RPMI8226 (cell line): Measurements from ENCODE around the gene RCAN1.
"Not testable (repeated sequence)": the region's sequence is repeated elsewhere in the genome, so short reads cannot be mapped to it uniquely, and the experiment has no call there.

Experiments
- DNase-seq: peaks from one replicate; pipeline ENCODE4 v3.0.0-alpha.2; 2015

Gene RCAN1

DNA sequence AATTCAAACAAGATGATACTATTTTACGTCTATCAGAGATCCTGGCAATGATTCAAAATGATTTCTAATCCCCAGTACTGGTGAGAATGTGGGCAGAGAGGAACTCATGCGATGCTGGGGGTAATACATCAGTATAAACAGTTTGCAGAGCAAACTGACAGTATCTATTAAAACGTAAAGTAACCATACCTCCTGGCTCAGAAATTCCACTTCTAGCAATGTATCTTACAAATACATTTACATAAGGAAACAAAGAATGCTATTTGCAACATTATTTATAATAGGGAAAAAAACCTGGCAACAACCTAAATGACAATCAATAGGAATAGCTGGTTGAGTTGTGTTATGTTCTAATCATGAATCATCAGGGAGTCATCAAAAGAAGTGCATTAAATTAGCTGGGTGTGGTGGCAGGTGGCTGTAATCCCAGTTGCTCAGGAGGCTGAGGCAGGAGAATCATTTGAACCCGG, 15.9 kb downstream of the RCAN1 start:
- no peak for DNase-seq

DNA sequence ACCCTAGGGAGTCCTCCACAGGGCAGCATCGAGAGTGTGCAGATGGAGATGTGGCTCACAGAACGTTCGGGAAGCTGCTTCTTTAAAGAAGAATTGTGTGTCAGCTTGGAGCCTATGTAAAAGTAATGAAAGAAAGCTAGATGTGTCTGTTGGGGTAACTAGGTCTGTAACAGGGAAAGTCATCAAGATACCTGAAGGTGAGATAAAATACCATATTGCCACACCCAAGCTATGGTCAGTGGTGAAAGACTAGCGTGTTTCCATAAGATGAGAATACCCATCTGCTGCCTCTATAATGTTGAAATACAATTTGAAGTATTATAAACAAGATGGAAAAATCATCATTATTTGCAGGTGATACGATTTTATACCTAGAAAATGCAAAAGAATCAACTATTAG, 17.5 kb downstream of the RCAN1 start:
- no peak for DNase-seq

DNA sequence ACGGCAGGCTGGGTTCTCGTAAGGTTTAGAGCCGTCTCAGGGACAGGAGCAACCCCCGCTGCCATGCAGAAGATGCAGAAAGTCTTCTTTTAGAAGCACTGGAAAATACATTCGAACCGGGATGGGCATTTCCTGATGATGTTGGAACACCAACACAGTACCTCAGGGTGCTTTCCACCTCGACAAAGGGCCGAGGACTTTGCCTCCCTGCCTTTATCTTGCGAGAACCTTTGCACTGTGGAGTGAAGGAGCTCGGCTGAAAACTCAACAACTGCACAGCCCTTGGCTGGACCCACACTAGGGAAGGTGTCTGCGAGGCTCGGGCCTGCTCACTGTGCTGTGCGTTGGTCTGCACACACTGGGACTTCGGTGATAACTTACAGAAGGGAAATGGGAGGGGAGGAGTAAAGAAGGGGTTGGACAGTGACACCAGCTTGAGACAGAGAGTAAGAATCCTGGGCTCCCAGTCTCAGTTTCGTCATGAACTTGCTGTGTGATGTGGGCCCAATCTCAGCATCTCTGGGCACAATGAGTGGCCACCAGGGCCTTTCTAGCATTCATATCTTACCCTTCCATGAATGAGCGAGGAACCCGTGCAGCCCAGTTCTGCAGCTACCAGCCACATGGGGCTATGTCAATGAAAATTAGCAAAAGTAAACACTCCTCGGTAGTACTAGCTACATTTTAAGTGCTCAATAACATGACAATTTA, 18.2 kb downstream of the RCAN1 start:
- no peak for DNase-seq

DNA sequence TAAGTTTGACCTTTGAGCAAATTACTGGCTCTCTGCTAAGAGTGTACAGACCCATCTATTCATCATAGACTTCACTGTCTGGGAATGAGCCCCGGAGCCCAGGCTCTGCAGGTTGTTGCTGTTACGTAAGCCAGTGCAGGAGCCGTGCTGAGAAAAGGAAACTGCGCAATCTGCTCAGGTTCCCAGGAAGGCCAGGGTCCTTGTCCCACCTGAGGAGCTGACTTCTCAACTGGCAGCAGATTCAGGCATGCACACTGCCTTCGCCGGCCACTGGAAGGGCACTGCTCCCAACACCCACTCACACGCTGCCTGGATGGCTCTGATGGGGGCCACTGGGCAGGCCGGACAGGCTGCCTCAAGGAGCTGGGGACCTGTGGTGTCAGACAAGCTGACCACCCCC, 19.5 kb downstream of the RCAN1 start:
- no peak for DNase-seq

DNA sequence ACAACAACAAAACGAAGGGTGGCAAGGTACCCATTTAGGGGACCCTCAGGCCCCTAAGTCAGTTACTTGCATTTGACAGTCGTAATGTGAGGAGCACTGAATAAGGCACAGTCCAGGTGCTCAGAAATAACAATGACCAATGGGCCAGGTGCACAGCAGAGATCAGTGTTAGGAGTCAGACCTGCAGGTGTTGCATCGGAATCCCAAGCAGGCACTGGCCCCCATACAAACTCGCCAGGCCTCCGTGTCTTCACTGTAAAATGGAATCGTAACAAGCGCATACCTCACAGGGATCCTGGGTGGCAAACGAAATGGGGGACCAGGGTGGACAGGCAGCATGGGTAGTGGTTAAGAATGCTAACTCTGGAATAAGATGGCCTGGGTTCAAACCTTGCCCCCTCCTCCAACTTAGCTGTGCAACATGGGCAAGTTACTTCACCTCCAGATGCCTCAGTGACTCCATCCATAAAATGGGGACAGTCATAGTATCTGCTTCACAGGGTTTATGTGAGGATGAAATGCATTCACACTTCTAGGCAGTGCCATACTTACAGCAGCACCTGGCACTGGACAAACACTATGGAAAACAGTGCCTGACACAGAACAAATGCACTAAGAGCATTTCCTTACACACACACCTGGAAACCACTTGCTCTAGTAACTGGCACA, 20.2 kb downstream of the RCAN1 start:
- no peak for DNase-seq

DNA sequence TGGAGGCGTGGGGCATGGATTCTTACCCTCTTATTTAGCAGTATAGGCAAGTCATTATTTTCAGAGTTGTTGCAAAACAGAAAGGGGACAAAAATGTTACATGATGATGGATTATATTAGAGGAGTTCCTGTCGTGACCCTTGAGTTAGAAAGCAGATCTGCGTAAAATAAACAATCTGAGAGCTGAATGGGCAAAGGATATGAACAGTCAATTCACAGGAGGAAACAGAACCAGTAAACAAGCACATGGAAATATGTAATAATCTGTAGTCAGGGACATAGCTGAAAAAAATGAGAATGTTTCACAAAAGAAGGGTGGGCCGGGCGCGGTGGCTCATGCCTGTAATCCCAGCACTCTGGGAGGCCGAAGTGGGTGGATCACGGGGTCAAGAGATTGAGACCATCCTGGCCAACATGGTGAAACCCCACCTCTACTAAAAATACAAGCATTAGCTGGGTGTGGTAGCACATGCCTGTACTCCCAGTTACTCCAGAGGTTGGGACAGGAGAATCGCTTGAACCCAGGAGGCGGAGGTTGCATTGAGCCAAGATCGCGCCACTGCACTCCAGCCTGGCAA, 20.9 kb downstream of the RCAN1 start:
- no peak for DNase-seq

DNA sequence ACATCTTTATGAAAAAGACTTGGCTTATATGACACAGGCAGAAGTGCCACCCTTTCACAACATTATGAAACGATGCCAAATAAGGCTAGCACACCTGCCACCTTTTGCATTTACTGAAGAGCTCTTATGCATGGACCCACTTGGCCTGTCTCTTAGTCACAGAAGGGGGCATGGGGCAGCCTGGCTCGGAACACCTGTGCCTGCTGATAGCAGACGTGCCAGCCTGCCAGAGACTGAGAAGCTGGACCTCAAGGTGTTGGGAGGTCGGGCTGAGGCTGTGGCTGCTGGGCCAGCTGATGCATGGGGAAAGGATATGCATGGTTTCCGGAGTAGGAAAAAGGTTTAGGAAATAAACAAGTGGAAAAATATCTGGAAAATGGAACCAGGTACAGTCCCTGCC, 21.5 kb downstream of the RCAN1 start:
- no peak for DNase-seq

DNA sequence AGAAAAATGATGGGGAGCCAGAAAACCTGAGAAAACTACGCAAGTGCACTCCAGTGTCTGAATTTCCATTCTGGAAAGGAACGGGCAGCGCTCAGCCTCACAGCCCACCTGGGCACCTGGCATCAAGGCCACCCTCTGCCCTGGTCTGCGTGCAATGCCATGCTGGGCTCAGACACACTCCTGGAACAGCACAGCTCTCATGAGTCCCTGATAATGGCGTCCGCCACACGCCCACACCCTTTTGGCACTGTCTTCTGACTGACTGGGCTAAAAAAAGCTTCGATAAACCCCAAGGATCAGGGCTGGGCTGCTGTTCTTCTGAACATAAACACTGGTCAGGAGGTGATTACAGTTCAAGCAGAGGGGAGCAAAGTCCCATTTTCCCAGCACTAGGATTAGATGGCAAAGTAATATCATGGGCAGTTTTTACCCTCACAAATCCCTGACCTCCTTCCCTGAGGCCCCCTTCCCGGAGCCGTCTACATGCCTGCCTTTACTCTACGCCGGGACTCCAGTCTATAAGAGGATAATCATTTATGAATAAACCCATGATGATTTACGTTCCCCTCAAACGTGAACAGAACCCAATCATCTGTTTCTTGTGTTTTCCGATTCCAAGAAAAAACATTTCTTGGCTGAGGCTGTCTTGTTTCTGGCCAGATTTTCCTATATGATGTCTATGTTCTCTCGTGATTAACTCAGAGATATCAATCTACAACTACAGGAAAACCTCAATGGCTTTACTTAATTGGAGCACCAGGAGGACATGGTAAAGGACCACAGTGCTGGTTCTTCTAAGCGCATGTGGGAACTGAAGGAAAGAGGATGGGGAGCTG, 22.6 kb downstream of the RCAN1 start:
- DNase-seq = no peak

DNA sequence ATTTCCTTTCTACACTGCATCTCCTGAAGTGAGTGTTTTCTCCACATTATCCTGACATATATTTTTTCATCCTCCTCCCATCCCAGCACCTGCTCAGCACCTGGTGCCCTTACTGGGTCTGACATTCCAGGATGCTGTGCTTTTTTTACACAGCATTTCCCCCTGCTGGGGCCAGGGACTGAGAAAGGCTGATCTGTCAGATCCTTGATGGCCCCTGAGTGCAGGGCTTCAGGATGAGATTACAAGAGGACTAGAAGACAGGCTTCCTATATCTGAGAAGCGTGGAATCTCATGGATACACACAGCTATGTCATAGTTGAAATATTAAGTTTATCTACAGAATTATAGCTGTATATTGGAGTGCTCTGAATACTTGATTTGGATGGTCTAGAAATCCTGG, 24.4 kb downstream of the RCAN1 start:
- DNase-seq = no peak

DNA sequence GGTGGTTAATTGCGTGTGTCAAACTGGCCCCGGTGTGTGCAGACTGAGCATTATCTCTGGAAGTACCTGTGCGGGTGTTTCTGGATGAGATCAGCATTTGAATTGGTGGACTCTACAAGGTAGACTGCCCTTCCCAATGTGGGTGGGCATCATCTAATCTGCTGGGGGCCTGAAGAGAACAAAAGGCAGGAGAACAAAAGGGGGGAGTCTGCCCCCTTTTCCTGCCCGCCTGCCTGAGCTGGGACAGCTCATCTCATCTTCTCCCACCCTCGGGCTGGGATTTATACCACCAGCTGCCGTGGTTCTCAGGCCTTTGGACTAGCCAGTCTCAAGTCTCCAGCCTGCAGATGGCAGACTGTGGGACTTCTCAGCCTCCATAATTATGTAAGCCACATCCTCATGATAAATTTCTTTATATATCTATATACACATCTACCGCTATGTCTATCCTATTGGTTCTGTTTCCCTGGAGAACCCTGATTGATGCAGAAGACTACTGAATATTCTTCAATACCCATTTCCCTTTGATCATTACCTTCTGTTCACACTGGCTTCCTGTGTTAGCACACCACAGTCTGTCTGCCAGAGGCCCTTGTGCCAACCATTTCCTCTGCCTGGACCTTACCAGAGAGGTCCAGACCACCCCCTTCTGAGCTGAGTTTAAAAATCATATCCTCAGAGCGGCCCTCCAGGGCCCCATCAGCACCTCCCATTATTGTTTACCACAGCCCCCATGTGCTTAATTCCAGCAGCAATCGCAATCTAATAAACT, 25.2 kb downstream of the RCAN1 start:
- DNase-seq = no peak

DNA sequence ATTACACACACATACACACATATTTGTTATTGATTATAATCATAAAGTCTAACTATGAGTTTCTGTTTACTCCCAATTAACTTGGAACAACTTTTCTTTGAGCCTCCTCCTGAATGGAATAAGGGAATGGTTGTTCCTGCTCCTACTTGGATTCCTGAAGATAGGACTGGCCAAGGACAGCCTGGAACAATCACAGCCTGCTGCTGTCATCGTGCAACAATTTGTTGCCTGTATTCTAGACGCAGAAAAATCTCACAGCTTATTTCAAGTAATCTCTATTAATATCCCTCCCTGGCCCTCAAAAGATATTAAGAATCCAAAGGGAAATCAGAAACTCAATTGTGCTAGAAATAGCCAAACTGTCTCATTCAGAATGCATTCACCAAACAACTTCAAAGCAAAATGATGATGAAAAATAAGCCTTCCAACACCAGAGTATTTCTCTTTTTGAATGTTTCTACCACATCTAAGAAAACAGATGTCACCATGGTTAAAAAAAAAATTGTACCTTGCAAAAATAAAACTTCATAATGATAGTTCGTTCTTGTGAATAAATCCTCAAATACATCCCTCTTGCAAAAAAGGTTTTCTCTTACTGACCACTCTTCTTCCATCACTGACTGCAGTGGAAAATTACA, 30.9 kb downstream of the RCAN1 start:
- no peak for DNase-seq

DNA sequence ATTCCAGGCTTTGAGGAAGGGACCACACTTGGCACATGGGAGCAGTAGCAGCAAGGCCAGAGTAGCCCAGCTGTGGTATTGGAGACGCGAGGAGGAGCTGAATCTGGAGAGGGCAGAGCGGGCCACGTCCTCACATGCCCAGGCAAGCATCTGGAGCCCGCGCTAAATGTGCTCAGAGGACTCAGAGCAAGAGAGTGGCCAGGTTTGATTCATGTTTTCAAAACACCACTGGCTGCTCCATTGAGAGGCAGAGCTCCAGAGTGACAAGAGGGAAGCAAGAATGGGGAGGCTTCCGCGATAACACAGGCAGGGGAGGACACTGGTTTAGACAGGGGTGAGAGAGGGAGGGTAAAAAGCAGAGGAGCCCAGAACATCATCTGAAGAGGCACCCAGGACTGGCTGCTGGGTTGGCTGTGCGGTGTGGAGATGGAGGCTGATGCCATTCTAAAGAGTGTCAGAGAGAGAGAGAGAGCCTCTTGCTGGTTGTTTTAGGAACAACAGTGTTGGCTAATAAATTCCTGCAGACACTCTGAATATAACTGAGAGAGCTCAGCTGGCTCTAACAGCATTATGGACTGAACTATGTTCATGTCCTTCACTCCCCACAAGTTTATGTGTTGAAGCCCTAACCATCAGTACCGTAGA, 32.3 kb downstream of the RCAN1 start:
- DNase-seq = peak; percentile 9

DNA sequence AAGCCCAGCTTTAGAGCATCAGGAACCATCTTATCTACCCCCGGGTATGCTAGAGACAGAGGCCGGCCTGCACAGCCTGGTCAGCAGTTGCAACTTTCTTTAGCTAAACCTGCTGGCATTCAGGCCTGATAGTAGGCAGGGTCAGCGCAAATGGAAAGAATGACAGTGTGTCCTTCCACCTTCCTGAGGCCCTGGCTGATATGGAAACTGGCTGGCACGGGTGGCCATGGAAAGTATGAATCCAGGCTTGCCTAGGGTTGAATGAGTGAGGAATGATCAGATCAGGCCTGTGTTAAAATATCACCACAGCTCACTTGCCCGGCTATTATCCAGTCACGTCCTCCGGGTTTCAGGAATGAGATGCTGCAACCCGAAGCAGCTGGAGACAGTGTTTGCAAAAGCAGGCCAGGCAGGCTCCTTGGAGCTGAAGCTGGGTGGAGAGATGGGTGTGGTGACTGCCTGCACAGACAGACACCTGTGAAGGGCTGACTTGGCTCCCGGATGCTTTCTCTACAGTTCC, 34.7 kb downstream of the RCAN1 start:
- DNase-seq = no peak

DNA sequence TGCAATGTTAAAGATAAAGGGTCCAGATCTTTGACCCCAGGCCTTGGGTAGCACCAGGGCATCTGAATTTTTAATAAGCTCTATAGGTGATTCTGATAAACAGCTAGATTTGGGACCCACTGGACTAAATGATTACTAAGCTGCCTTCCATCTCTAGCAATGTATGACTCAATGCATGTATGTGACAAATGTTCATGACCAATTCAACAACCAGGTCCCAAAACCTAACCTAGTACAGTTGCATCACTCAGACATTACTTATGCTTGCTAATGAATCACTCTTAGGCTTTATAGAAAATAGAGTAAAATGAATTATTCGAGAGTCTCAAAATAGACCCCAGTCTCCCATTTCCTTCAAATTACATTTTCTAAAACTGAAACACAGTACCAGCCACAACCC, 35.5 kb downstream of the RCAN1 start:
- DNase-seq = no peak

DNA sequence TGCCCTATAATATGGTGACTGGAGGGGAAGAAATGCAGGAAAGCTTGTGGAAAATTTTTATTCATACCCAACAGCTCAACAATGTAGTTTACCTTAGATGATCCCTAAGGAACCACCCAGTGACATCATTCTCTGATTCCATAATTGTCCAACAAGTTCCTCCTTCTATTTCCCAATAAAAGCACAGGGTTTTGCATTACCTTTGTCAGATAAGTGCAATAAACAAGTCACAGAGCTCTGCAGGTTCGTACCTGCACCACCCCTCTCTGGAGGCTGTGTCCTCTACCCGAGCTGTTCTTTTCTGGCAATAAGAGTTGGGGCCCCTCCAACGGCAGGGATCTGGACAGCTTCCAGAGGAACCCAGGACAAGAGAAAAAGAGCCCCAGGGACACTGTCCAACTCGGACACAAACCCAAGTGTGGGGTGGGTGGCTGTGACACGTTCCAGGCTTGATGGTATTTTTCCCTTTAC, 38.8 kb downstream of the RCAN1 start:
- DNase-seq = no peak

DNA sequence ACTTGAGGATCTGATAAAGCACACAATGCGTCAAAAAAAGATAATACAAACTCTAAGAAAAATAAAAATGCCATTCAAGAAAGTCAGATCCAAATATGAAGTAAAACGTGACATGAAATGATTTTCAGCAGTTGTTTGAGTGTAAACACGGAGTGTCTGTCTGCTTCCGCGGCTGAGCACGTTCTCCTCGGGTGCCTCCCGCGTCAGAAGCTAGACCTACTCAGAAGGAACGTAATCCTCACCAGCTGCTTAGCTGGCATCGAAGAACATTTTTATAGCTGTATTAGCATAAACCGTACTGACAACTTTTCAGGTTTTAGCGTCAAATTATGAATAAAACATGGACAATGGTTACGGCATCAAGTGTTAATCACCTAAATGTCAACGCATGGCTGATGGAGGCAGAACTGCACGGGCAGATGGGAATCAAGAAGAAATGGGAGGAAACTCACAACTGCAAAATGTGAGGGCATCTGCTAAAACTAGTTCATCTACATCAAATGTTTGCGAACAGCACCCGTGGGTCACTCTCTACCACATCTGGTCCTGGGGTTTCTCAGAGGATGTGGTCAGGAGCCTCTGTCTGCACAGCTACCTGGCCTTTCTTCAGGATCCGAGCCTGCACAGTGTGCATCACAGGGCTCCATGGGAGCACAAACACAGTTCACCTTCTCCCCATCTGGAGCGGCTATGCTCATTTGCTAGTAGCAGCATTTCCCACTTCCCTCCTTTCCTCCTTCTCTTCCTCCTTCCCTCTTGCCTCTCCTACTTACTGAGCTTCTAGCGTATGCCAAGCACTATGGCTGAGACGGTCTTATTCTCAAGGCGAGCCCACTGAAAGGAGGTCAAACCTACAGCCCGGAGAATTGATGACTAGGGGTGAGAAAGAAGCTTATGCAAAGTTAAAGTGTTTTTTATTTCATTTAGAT, 40.0 kb downstream of the RCAN1 start:
- no peak for DNase-seq

DNA sequence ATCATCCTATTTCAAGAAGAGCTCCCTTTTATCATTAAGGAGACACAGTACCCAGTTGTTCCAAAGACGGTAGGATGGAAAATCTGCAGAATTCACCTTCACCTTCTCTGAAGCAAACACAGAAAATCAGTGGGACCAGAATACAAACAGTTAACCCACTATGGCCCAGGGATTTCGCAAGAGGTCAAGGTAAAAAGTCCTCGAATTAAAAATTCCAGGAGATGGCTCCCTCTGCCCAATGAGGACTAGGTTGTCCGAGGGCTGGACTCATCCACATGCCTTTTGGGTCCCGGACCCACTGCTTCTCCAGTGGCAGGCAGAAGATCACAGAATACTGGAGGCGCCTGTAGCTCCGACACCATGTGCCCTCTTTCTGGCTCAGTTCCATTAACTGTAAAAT, 42.9 kb downstream of the RCAN1 start:
- DNase-seq = no peak

DNA sequence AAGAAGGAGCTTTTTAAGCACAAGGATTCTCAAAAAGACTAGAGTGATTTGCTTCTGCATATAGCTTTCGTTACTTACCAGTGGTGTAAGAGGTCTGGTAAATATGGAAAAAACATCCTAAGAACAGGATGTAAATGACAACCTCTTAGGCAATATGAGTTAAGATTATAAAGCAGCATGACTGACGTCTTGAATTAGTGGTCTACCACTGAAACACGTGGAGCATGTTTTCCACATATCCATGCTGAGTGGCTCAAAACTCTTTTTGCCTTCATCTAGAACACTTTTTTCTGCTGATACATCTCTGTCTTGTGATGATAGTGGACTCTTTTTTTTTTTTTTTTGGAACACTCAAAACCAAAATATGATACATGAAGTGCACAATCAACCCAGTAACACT, 44.6 kb downstream of the RCAN1 start:
- DNase-seq = no peak

DNA sequence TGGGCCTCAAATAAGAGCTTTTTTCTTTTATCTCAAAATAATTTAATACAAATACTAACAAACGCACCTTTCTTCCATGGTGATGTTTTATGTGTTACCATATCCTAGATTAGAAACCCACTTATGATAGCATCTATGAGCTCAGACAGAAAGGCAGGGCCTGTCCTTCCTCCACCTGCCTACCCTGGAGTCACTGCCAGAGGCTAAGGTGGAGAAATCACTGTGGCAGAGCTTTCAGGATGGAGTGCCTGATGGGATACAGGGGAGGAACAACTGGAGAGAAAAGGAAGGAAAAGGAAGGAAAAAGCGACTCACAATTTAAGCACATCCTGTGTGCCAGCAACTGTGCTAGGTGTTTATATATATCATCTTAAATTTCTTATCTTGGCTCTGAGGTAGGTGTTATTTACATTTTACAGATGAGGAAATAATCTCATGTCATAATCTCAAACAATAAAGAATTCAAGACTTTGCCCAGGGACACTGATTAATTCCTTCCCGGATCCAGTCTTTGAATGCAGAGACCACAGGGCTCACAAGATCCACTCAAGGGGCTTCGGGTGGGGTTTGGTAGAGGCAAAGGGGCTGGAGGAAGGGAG, 45.4 kb downstream of the RCAN1 start:
- DNase-seq = no peak

DNA sequence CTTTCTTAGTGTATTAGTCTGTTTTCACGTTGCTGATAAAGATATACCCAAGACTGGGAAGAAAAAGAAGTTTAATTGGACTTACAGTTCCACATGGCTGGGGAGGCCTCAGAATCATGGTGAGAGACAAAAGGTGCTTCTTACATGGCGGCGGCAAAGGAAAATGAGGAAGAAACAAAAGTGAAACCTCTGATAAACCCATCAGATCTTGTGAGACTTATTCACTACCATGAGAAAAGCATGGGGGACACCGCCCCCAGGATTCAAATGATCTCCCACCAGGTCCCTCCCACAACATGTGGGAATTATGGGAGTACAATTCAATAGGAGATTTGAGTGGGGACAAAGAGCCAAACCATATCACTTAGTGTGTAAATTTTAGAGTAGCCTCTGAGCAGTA, 46.1 kb downstream of the RCAN1 start:
- DNase-seq = not testable (repeated sequence)
